Astrocyte of the hippocampus (primary cell): ENCODE data around the gene OR2V1.
"Not testable (repeated sequence)": the region's sequence is repeated elsewhere in the genome, so short reads cannot be mapped to it uniquely, and the experiment has no call there.

Experiments used
- DNase-seq: peaks from one replicate; pipeline ENCODE4 v3.0.0; 2011; ENCODE audit warnings: low read depth, low spot score

OR2V1 gene

DNA sequence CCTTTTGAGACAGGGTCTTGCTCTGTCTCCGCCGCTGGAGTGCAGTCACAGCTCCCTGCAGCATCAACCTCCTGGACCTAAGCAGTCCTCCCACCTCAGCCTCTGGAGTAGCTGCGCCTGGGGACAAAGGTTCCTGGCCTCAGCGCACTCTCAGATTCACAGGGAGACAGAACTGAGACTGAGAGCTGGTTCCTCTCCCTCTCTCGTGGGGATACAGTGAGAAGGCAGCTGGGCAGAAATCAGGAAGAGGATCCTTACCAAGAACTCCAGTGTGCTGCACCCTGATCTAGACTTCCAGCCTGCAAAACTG lies 26.8 kb downstream of the OR2V1 start:
- DNase-seq: not testable (repeated sequence)

DNA sequence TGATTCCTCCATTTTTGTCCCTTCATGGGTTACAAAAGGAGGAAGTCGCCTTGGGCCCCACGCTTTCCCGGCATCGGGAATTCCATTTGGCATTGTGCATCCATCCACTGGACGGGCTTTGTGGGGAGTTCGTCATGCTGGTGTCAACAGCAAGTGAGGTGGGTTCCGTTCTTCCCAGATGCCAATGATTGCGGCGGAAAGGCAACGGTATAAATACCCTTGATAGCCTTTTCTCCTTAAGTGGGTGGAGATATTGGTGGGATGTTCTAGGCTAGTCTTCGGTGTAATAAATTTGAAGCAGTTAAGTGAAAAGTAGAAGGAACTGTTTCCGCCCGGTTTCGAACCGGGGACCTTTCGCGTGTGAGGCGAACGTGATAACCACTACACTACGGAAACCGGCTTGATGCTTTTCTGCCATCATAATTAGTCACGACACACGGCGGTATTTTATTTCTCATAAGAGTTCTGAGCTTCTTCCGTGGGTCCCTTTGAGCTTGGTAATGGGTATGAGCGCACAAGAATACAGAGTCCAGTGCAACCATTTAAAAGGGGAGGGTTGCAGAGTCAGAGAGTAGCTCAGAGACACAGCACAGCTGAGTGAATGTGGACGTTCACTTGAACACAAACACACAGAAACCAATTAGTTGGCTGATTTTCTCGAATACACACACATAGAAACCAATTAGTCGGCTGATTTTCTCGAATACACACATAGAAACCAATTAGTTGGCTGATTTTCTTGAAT lies 28.9 kb downstream of the OR2V1 start:
- DNase-seq: not testable (repeated sequence)

DNA sequence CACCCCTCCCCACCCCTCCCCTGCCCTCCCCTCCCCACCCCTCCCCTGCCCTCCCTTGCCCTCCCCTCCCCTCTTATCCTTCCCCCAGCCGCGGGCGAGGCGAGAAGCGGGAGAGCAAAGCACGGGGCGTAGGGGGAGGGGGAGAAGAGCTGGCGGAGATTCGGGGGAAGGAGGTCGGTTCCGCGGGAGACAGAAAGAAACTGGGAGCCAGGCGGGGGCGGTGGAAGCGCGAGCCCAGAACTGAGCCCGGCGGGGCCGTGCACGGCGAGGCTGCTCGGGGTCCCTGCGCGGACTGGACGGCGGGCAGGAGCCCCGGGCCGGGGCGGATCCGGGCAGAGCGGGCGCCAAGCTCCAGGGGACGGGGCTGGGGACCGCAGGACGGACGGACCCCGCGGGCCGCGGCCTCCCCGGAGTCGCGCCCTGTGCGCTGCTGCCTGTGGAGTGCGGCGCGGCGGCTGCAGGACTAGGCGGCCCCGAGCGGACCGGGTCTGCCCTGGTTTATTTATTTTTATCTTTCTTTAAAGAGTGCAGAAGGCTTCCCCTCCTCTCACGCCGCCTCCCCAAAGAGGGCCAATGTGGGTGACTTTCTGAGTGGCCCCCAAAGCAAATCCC lies 29.8 kb downstream of the OR2V1 start:
- DNase-seq: not testable (repeated sequence)

DNA sequence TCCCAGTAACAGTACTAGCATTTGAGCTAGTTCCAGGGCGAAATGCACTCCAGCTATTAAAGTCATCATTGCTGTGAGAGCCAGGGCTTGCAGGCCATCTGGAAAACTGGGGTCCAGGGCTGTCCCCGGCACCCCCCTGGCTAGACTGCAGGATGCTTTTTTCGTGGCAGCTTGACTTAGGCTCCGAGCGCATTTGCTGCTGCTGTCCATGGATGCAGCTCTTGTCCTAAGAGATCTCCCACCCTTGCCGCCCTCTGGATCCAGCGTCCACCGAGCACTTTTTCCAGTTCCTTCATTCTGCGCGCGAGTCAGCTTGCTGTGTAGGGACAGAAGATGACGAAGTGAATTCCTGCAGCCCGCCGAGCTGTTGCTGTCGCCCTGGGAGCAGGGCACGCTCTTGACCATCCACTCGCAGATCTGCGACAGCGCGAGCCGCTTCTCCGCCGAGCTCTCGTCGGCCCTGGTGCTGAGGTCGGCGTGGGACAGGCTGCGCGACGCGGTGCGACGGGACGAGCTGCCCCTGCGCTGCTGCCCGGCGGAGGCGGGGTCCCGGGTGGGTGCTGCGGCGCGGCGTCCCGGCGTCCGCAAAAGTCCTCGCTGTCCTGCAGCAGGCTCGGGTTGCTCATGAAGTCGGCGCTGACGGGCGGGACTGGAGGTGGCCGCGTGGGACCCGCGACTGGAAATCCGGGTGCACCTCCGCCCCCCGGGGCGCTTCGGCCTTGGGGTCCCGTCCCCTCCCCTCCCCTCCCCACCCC lies 30.7 kb downstream of the OR2V1 start:
- DNase-seq: peak; percentile 19

DNA sequence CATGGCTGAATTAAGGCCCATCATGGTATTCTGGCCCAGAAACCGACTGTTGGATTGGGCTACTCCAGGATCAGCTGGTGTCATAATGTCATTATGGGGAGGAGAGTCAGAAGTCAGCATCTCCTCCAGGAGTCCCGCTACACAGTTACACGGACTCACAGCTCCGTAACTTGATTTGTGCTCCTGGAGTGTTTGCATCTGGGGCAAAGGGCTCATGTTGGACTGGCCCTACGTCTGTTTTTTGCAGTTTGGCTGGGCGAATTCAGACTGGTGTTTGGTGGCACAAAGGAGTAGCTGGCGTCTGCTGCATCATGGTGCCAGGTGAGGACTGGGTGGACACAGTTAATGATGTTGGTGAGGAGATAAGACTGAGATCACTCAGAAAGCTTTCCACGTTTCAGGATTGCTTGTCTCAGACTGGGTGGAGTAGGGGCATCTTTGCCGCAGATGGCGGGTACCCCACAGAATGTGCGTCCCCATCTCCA lies 31.3 kb downstream of the OR2V1 start:
- no peak for DNase-seq

DNA sequence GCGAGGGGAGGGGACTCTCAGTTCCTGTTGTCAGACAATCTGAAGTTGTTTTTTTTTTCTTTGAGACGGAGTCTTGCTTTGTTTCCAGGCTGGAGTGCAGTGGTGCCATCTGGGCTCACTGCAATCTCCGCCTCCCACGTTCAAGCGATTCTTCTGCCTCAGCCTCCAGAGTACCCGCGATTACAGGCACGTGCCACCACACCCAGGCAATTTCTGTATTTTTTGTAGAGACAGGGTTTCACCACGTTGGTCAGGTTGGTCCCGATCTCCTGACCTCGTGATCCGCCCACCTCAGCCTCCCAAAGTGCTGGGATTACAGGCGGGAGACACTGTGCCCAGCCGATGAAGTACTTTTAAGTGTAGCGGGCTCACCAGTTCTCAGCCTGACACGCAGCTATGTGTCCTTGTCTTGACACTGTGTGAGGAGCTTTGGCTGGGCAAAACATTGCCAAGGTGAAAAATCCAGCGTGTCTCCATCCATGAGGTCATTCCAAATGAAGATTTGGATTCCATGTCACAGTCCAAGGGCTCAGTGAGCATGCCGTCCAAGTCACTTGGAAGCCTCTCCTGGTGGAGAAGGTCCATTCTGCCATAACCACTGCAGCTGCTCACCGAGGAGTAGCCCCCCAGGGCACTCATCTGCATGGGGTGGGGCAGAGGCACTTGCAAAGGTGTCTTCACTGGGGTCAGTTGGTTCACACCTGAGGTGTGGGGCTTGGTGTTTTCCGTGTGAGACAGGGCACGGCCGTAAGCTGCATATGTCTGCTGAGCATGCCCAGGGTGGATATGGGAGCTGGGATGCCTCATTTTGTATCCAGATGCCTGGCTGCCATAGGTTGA lies 32.0 kb downstream of the OR2V1 start:
- no peak for DNase-seq

DNA sequence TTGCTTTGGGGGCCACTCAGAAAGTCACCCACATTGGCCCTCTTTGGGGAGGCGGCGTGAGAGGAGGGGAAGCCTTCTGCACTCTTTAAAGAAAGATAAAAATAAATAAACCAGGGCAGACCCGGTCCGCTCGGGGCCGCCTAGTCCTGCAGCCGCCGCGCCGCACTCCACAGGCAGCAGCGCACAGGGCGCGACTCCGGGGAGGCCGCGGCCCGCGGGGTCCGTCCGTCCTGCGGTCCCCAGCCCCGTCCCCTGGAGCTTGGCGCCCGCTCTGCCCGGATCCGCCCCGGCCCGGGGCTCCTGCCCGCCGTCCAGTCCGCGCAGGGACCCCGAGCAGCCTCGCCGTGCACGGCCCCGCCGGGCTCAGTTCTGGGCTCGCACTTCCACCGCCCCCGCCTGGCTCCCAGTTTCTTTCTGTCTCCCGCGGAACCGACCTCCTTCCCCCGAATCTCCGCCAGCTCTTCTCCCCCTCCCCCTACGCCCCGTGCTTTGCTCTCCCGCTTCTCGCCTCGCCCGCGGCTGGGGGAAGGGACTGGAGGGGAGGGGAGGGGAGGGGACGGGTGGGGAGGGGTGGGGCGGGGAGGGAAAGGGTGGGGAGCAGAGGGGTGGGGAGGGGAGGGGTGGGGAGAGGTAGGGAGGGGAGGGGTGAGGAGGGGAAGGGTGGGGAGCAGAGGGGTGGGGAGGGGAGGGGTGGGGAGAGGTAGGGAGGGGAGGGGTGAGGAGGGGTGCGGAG lies 33.0 kb downstream of the OR2V1 start:
- not testable (repeated sequence) for DNase-seq

DNA sequence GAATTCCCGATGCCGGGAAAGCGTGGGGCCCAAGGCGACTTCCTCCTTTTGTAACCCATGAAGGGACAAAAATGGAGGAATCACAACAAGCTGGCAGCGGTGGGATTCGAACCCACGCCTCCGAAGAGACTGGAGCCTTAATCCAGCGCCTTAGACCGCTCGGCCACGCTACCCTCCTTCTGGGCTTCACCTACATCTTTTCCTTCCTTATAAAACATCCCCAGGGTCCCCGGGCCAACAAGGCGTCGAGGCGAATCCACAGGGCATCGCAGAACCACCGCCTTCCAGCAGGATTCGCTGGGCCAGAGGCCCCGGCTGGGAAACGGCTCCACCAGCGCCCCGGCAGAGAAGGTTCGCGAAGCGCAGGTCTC lies 33.6 kb downstream of the OR2V1 start:
- DNase-seq: not testable (repeated sequence)

DNA sequence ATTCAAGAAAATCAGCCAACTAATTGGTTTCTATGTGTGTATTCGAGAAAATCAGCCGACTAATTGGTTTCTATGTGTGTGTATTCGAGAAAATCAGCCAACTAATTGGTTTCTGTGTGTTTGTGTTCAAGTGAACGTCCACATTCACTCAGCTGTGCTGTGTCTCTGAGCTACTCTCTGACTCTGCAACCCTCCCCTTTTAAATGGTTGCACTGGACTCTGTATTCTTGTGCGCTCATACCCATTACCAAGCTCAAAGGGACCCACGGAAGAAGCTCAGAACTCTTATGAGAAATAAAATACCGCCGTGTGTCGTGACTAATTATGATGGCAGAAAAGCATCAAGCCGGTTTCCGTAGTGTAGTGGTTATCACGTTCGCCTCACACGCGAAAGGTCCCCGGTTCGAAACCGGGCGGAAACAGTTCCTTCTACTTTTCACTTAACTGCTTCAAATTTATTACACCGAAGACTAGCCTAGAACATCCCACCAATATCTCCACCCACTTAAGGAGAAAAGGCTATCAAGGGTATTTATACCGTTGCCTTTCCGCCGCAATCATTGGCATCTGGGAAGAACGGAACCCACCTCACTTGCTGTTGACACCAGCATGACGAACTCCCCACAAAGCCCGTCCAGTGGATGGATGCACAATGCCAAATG lies 34.1 kb downstream of the OR2V1 start:
- DNase-seq: not testable (repeated sequence)

DNA sequence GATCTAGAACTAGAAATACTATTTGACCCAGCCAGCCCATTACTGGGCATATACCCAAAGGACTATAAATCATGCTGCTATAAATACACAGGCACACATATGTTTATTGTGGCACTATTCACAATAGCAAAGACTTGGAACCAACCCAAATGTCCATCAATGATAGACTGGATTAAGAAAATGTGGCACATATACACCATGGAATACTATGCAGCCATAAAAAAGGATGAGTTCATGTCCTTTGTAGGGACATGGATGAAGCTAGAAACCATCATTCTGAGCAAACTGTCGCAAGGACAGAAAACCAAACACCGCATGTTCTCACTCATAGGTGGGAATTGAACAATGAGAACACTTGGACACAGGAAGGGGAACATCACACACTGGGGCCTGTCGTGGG lies 35.8 kb downstream of the OR2V1 start:
- not testable (repeated sequence) for DNase-seq

DNA sequence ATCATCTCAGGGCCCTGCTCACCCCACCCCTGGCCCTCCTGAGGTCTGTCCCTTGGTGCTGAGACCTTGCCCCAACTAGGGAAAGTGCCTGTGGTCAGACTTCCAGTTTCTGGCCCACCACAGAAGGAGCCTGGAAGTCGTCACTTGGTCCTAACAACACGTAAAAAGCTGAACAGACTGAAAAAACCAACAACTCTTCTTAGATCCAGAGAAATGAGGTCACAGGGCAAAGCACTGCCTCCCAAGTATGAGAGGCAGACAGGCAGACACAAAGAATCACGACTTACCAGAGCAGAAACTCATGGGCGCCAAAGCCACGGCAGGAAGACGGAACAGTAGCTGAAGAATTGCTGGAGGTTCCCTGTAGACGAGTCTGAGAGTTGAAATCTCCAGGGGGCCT lies 38.5 kb downstream of the OR2V1 start:
- no peak for DNase-seq

DNA sequence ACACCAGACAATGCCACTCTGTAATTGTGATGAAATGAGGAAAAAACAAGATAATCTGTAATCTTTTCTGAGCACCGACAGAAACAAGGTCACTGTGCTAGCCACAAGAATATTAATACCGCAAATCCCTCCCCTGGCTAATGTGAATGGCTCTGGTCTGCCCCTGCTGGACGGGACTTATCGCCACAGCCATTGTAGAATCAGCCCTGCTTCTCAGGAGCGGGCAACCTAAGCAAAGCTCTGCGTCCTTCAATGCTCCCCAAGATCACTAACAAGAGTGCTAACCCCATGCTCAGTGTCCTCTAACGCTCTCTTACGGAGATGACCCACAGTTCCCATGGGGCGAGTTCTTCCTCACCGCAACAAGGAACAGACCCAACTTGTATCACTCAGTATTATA lies 42.7 kb downstream of the OR2V1 start:
- no peak for DNase-seq

DNA sequence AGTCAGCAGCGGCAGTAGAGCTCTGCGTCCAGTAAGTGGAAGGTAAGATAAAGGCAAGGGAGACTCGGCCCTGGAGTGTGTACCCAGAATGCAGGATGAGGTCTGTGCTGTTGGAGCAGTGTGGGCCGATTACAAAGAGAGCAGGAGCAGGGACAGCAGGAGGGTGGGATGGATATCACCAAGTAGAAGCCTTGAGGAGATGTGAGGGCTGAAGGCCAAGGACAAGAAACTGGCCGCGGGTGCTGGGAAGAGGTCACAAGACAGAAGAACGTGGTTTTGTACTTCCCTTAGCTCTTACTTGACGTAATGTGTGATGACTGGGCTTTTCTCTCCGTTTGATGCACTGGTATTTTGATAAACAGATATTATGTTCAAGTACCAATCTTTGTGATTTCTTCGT lies 43.7 kb downstream of the OR2V1 start:
- DNase-seq: no peak

DNA sequence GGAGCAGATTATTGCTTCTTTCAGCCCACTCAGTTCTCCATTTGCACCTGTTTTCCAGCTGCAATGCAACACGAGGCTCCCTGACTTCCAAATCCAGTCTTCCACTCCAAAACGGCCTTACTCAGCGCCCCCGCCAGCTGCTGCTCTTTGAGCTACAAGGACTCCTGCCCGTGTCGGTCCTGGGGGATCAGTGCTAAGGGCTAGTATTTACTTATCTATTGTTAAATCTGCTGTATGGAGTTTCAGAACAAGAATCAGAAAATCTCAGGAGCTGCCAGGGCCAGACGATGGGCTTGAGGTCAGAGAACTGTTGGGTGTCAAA lies 44.1 kb downstream of the OR2V1 start:
- DNase-seq: no peak

DNA sequence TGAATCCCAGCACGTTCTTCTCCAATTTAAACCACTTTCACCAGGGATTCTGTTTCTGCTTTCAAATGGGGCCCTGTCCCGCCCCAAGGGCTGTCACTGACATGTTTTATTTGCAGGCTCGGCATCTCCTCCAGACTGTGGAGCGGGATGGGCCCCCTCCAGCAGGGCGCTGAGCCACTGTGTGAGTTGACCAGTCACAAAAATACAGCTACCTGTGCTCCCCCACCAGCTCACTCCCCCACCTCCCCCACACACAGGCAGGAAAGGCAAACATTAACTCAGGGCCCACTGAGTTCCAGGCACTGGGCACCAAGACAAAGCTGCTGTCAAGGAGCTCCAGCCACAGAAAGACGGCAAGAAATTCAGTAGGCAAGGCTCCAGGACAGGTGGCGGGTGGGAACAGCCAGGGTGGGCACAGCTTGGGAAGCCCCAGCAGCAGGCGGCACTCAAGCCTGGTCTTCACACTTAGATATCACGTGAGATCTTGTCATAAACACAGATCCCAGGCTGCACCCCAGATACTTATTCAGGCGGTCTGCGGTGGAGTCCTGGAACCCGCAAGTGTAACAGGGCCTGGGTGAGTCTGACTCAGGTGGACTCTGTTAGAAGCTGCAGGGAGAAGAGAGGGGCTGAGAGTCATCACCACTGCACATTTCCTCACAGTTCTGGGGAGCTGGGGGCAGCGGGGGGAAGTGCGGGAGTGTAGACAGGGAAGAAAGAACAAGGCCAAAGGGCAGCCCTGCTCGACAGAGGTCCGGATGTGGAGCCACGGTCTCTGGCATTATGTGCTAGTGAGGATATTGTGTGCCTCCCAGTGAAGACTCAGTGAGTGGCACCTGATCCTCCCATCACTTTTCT lies 44.7 kb downstream of the OR2V1 start:
- DNase-seq: no peak

DNA sequence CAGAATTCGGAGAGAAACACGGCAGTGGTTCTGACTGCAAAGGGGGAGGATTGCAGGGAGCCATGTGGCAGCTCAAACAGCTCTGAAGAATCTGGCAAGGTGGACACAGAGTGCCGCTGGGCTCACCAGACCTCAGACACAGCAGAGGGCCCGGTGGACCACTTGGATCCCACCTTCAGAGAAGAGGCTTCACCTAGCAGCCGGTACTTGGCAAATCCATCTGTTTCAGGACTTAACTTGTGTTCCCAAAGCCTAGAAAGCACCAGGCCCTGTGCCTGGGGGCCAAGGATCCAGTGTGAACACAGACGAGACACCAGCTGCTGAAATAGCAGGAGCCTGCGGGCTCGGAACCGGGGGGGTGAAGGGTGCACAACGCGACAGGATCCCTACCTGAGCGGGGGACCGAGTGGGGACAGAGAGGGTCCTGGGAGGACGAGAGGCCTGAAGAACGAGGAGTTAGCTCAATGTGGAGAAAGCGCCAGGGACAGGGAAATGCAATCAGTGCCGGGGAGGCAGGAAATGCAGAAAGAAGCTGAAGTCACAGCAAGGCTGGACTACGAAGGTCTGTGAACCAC lies 46.3 kb downstream of the OR2V1 start:
- no peak for DNase-seq

DNA sequence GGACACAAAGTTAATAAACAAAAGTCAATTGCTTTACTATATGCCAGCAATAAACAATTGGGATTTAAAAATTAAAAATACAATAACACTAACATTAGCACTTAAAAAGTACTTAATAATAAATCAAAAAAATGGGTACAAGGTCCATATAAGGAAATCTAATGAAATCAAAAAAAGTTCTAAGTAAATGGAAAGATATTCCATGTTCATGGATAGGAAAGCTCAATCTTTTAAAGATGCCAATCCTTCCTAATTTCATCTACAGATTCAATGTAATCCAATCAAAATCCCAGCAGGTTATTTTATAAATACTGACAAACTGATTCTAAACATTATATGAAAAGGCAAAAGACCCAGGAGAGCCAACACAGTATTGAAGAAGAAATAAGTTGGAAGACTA lies 49.0 kb downstream of the OR2V1 start:
- DNase-seq: no peak

DNA sequence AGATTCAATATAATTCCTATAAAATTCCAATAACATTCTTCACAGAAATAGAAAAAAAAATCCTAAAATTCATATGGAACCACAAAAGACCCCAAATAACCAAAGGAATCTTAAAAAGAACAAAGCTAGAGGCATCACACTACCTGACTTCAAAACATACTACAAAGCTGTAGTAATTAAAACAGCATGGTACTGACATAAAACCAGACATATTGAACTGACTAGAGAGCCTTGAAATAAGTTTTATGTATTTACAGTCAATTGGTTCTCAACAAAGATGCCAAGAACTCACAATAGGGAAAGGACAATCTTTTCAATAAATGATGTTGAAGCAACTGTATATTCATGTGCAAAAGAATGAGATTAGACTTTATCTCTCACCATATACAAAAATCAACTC lies 54.0 kb downstream of the OR2V1 start:
- no peak for DNase-seq
